ENCODE data around the gene PRKAG2.

The PRKAG2 gene

GRCh38 chr7:151699928-151700319 is 177.0 kb downstream of the PRKAG2 start:
- ChIA-PET CTCF (no interaction called here), POLR2A (no interaction called here)
- no peak for TF ChIP-seq CTCF (IDR thresholded peaks at IDR 0.05; ENCODE audit: control extremely low read depth, extremely low read depth, low read depth, missing control alignments)
- no peak for DNase-seq (ENCODE audit: extremely low spot score)

GRCh38 chr7:151699147-151699927 is 177.6 kb downstream of the PRKAG2 start:
- POLR2A ChIA-PET = no interaction called here
- TF ChIP-seq CTCF (IDR thresholded peaks at IDR 0.05; ENCODE audit: control extremely low read depth, extremely low read depth, low read depth, missing control alignments) = no peak
- no peak for DNase-seq (ENCODE audit: extremely low spot score)
- CTCF ChIA-PET = no interaction called here

- TF ChIP-seq CTCF (IDR thresholded peaks at IDR 0.05; ENCODE audit: control extremely low read depth, extremely low read depth, low read depth, missing control alignments) = no peak
- no peak for DNase-seq (ENCODE audit: extremely low spot score)
- ChIA-PET POLR2A (no interaction called here), CTCF (interaction anchor here (1.6 kb wide), 1 partner anchor 62 kb away, joined by 4 read pairs; no protein-coding TSS in a partner anchor)
Measured at GRCh38 chr7:151697942-151698341, 179.0 kb downstream of the PRKAG2 start.

GRCh38 chr7:151697515-151697895 is 179.4 kb downstream of the PRKAG2 start:
- DNase-seq (ENCODE audit: extremely low spot score) = no peak
- ChIA-PET POLR2A (no interaction called here), CTCF (interaction anchor here (1.6 kb wide), 1 partner anchor 62 kb away, joined by 4 read pairs; no protein-coding TSS in a partner anchor)
- no peak for TF ChIP-seq CTCF (IDR thresholded peaks at IDR 0.05; ENCODE audit: control extremely low read depth, extremely low read depth, low read depth, missing control alignments)

GRCh38 chr7:151696721-151697514 is 180.0 kb downstream of the PRKAG2 start:
- CTCF ChIA-PET = interaction anchor here (1.5 to 1.6 kb wide), 2 partner anchors 63 to 64 kb away, joined by 3 to 4 read pairs; no protein-coding TSS in a partner anchor
- no peak for DNase-seq (ENCODE audit: extremely low spot score)
- POLR2A ChIA-PET = no interaction called here
- TF ChIP-seq CTCF (IDR thresholded peaks at IDR 0.05; ENCODE audit: control extremely low read depth, extremely low read depth, low read depth, missing control alignments) = no peak

GRCh38 chr7:151695951-151696541 is 180.9 kb downstream of the PRKAG2 start:
- POLR2A ChIA-PET = no interaction called here
- CTCF ChIA-PET = interaction anchor here (1.5 kb wide), 1 partner anchor 63 kb away, joined by 3 read pairs; no protein-coding TSS in a partner anchor
- TF ChIP-seq CTCF (IDR thresholded peaks at IDR 0.05; ENCODE audit: control extremely low read depth, extremely low read depth, low read depth, missing control alignments) = no peak
- DNase-seq (ENCODE audit: extremely low spot score) = no peak
